Uterus (tissue), 4 donors: ENCODE measurements around the gene MYH7. TPM values are rescaled to one million over a fixed set of nuclear protein-coding genes. Genes with fewer than 3 reads are reported as not detected.

Source experiments
- DNase-seq, 2 donors: peaks; one replicate each; pipeline ENCODE4 v3.0.0-alpha.2; 2019 to 2020
- H3K27ac ChIP-seq, 2 donors: fragments of 200-600 bp; sonication (generic); 1 replicate in 1 of 2; 2 replicates in 1 of 2; pipeline ENCODE4 v1.5.1; 2016 to 2018
- H3K27me3 ChIP-seq, 2 donors: fragments of 200-600 bp; sonication (generic); one replicate each; pipeline ENCODE4 v1.5.1; 2018 to 2019; ENCODE audit warnings: control low read depth in 1 of 2
- H3K36me3 ChIP-seq, 2 donors: fragments of 200-600 bp; sonication (generic); one replicate each; pipeline ENCODE4 v1.5.1; 2019; ENCODE audit warnings: control low read depth in 1 of 2
- H3K4me1 ChIP-seq, 2 donors: fragments of 200-600 bp; sonication (generic); one replicate each; pipeline ENCODE4 v1.5.1; 2018 to 2019; ENCODE audit warnings: control low read depth in 1 of 2
- H3K4me3 ChIP-seq, 2 donors: fragments of 200-600 bp; sonication (generic); 1 replicate in 1 of 2; 2 replicates in 1 of 2; pipeline ENCODE4 v1.5.1; 2018 to 2019; ENCODE audit warnings: mild to moderate bottlenecking in 1 of 2
- H3K9me3 ChIP-seq, 2 donors: fragments of 200-600 bp; sonication (generic); one replicate each; pipeline ENCODE4 v1.5.1; 2019; ENCODE audit warnings: control low read depth in 1 of 2
- CTCF ChIP-seq, 4 experiments: fragments of 200-600 bp in 2 of 4; fragments of 450-650 bp in 2 of 4; sonication (generic) in 2 of 4; IDR thresholded peaks; one replicate each; pipeline ENCODE4 v1.5.1; 2016 to 2019; ENCODE audit warnings: antibody characterized with exemption in 4 of 4, mild to moderate bottlenecking in 2 of 4, moderate library complexity in 1 of 4
- POLR2A ChIP-seq, 2 donors: fragments of 450-650 bp; IDR thresholded peaks; one replicate each; pipeline ENCODE4 v1.6.1; 2016; ENCODE audit warnings: antibody characterized with exemption in 2 of 2, mild to moderate bottlenecking in 1 of 2, moderate library complexity in 1 of 2
- intact Hi-C: fragments of 100-400 bp; cut with DNase I; formaldehyde crosslinking; loops from one replicate; pipeline ENCODE4 v1.15.1; 2023; ENCODE audit warnings: low total_unique reads
- total RNA-seq, 4 donors: library from RNA; depleted of rRNA in 3 of 4; stranded (reverse); fragments of >200 nt in 3 of 4; gene quantifications; one replicate each; pipeline versions ENCODE4 v1.1.0 to v1.2.4, GENCODE V29; 2014 to 2023
- donor health status: DM: yes; HTN: yes; CAD: no.

MYH7 gene
- total RNA-seq, 4 donors from 2014 or later: 1.6 TPM; not detected in 3

- H3K9me3 ChIP-seq: no peaks in the 10 kb centered on the region
- H3K4me3 ChIP-seq: no peak overlapping the region
- intact Hi-C loops: loop anchor here (5.0 kb wide), 1 partner anchor 52 kb away; no protein-coding TSS in a partner anchor
- no peak overlapping the region for H3K27ac ChIP-seq
- DNase-seq: peak in 1 of 2 donors; percentile 54
- no peaks in the 10 kb centered on the region for H3K36me3 ChIP-seq
- H3K27me3 ChIP-seq: no peaks in the 10 kb centered on the region
- TF ChIP-seq CTCF (IDR thresholded peaks at IDR 0.05): peak; percentile 84 to 89 (median 86)
- no peak for TF ChIP-seq POLR2A (IDR thresholded peaks at IDR 0.05)
- H3K4me1 ChIP-seq: no peaks in the 10 kb centered on the region
Observed at GRCh38 chr14:23379366-23380196, 55.9 kb downstream of the MYH7 start.

GRCh38 chr14:23378612-23379220, 56.7 kb downstream of the MYH7 start:
- no peaks in the 10 kb centered on the region for H3K27me3 ChIP-seq
- no peaks in the 10 kb centered on the region for H3K9me3 ChIP-seq
- H3K4me3 ChIP-seq: no peak overlapping the region
- no peak for DNase-seq
- no peak overlapping the region for H3K27ac ChIP-seq
- H3K36me3 ChIP-seq: no peaks in the 10 kb centered on the region
- TF ChIP-seq POLR2A (IDR thresholded peaks at IDR 0.05) (no peak), CTCF (IDR thresholded peaks at IDR 0.05) (no peak)
- intact Hi-C loops: loop anchor here (5.0 kb wide), 1 partner anchor 51 kb away; no protein-coding TSS in a partner anchor
- H3K4me1 ChIP-seq: no peaks in the 10 kb centered on the region

GRCh38 chr14:23377573-23378563, 57.6 kb downstream of the MYH7 start:
- Histone ChIP-seq H3K4me1 (no peaks in the 10 kb centered on the region), H3K4me3 (no peak overlapping the region), H3K27ac (no peak overlapping the region), H3K27me3 (no peaks in the 10 kb centered on the region), H3K36me3 (no peaks in the 10 kb centered on the region), H3K9me3 (no peaks in the 10 kb centered on the region)
- DNase-seq: no peak
- intact Hi-C loops: loop anchor here (5.0 kb wide), 1 partner anchor 51 kb away; no protein-coding TSS in a partner anchor
- no peak for TF ChIP-seq POLR2A (IDR thresholded peaks at IDR 0.05)
- TF ChIP-seq CTCF (IDR thresholded peaks at IDR 0.05): no peak

GRCh38 chr14:23377198-23377550, 58.3 kb downstream of the MYH7 start:
- H3K9me3 ChIP-seq: no peaks in the 10 kb centered on the region
- H3K4me3 ChIP-seq: no peak overlapping the region
- no peaks in the 10 kb centered on the region for H3K4me1 ChIP-seq
- TF ChIP-seq CTCF (IDR thresholded peaks at IDR 0.05) (no peak), POLR2A (IDR thresholded peaks at IDR 0.05) (no peak)
- no peak for DNase-seq
- intact Hi-C loops: loop anchor here (5.0 kb wide), 1 partner anchor 50 kb away; no protein-coding TSS in a partner anchor
- H3K36me3 ChIP-seq: no peaks in the 10 kb centered on the region
- no peaks in the 10 kb centered on the region for H3K27me3 ChIP-seq
- peak overlapping the region in 1 of 2 donors; percentile 10 for H3K27ac ChIP-seq
